Keratinocyte (primary cell): ENCODE measurements around the gene SINHCAF. TPM values are rescaled to one million over a fixed set of nuclear protein-coding genes. Genes with fewer than 3 reads are reported as not detected.
A peak's percentile ranks its signal among the peaks of the same experiment; 100 is the strongest.
"Not testable (repeated sequence)": the region's sequence is repeated elsewhere in the genome, so short reads cannot be mapped to it uniquely, and the experiment has no call there.

Source experiments
- DNase-seq: peaks from one replicate; pipeline ENCODE4 v3.0.0-alpha.2; 2011; ENCODE audit warnings: low read depth, missing footprints, low spot score
- FAIRE-seq: peaks from 2 replicates; lab custom pipeline; 2011; peaks lifted over from hg19 to GRCh38; lab: Jason Lieb, UNC
- H2AFZ ChIP-seq: 2 replicates; pipeline ENCODE4 v1.6.0; 2012; ENCODE audit warnings: low read length, control low read depth, inconsistent platforms; ENCODE audit not compliant: control insufficient read depth
- H3K27ac ChIP-seq: 2 replicates; pipeline ENCODE4 v1.5.1; 2011; ENCODE audit warnings: low read length; ENCODE audit not compliant: control insufficient read depth, insufficient read depth
- H3K27me3 ChIP-seq: 3 replicates; pipeline ENCODE4 v1.6.0; 2011; ENCODE audit warnings: low read length; ENCODE audit not compliant: control insufficient read depth, insufficient read depth; ENCODE audit errors: extremely low read depth
- H3K36me3 ChIP-seq, 2 experiments: 2 replicates in 1 of 2; 3 replicates in 1 of 2; pipeline ENCODE4 v1.5.1; 2011; ENCODE audit warnings: low read length in 2 of 2, mild to moderate bottlenecking in 1 of 2; ENCODE audit not compliant: control insufficient read depth in 2 of 2, insufficient read depth in 2 of 2; ENCODE audit errors: extremely low read depth in 1 of 2
- H3K4me1 ChIP-seq: 3 replicates; pipeline ENCODE4 v1.5.1; 2011; ENCODE audit warnings: low read length; ENCODE audit not compliant: control insufficient read depth, insufficient read depth; ENCODE audit errors: extremely low read depth
- H3K4me2 ChIP-seq: 3 replicates; pipeline ENCODE4 v1.6.0; 2011; ENCODE audit warnings: low read depth, low read length; ENCODE audit not compliant: control insufficient read depth, insufficient read depth; ENCODE audit errors: extremely low read depth
- H3K4me3 ChIP-seq, 3 experiments: fragments of 200-600 bp in 1 of 3; sonication (generic) in 1 of 3; 2 replicates in 2 of 3; 3 replicates in 1 of 3; pipeline ENCODE4 v1.5.1; 2011 to 2016; ENCODE audit warnings: low read length in 3 of 3, mild to moderate bottlenecking in 3 of 3, control low read depth in 2 of 3, inconsistent platforms in 1 of 3, low read depth in 1 of 3, mixed read lengths in 1 of 3, mixed run types in 1 of 3, moderate library complexity in 1 of 3; ENCODE audit not compliant: control insufficient read depth in 2 of 3, insufficient read depth in 2 of 3; ENCODE audit errors: extremely low read depth in 1 of 3
- H3K79me2 ChIP-seq: 2 replicates; pipeline ENCODE4 v1.6.0; 2012; ENCODE audit warnings: low read length; ENCODE audit not compliant: control insufficient read depth, insufficient read depth
- H3K9ac ChIP-seq: 3 replicates; pipeline ENCODE4 v1.6.0; 2011; ENCODE audit warnings: low read length; ENCODE audit not compliant: control insufficient read depth, insufficient read depth; ENCODE audit errors: extremely low read depth
- H3K9me1 ChIP-seq: 3 replicates; pipeline ENCODE4 v1.6.0; 2011; ENCODE audit warnings: low read length; ENCODE audit not compliant: control insufficient read depth, insufficient read depth; ENCODE audit errors: extremely low read depth
- H3K9me3 ChIP-seq: 2 replicates; pipeline ENCODE4 v1.5.1; 2012; ENCODE audit warnings: low read depth, low read length; ENCODE audit not compliant: control insufficient read depth
- H4K20me1 ChIP-seq: 3 replicates; pipeline ENCODE4 v1.6.0; 2011; ENCODE audit warnings: low read length; ENCODE audit not compliant: control insufficient read depth, insufficient read depth; ENCODE audit errors: extremely low read depth
- CTCF ChIP-seq, 3 experiments: IDR thresholded peaks in 1 of 3; conservative IDR thresholded peaks in 1 of 3; optimal IDR thresholded peaks in 1 of 3; 2 replicates in 2 of 3; 3 replicates in 1 of 3; pipeline versions ENCODE3 to v1.5.1; 2011; ENCODE audit warnings: low read length in 3 of 3, mild to moderate bottlenecking in 3 of 3, moderate library complexity in 2 of 3, control low read depth in 1 of 3, inconsistent platforms in 1 of 3; ENCODE audit not compliant: insufficient read depth in 2 of 3; ENCODE audit errors: extremely low read depth in 1 of 3
- EZH2 ChIP-seq: IDR thresholded peaks from one replicate; pipeline ENCODE4 v1.6.1; 2012; ENCODE audit warnings: inconsistent platforms, mild to moderate bottlenecking, low read length, moderate library complexity
- dilution Hi-C: fragments of 300-500 bp; cut with MboI; formaldehyde crosslinking; loops from one replicate; pipeline ENCODE4 v1.7.0; 2020; ENCODE audit warnings: low sequenced_read_pairs; ENCODE audit not compliant: extremely low pct_ligation_motif_present
- polyA plus RNA-seq, 5 experiments: library from polyadenylated mRNA; depleted of rRNA in 3 of 5; stranded (reverse) in 3 of 5; stranded (forward) in 1 of 5; unstranded in 1 of 5; fragments of >200 nt; gene quantifications; 1 replicate in 1 of 5; 2 replicates in 3 of 5; 3 replicates in 1 of 5; pipeline versions ENCODE4 v1.2.1 to v1.2.3, GENCODE V29; 2011 to 2012; ENCODE audit warnings: missing spikeins in 2 of 5, low read depth in 1 of 5, low replicate concordance in 1 of 5

SINHCAF gene
- polyA plus RNA-seq, 1 donor (not counting 4 experiments of a cell fraction or from before 2014, with no cell fraction given): 57.4 TPM

DNA sequence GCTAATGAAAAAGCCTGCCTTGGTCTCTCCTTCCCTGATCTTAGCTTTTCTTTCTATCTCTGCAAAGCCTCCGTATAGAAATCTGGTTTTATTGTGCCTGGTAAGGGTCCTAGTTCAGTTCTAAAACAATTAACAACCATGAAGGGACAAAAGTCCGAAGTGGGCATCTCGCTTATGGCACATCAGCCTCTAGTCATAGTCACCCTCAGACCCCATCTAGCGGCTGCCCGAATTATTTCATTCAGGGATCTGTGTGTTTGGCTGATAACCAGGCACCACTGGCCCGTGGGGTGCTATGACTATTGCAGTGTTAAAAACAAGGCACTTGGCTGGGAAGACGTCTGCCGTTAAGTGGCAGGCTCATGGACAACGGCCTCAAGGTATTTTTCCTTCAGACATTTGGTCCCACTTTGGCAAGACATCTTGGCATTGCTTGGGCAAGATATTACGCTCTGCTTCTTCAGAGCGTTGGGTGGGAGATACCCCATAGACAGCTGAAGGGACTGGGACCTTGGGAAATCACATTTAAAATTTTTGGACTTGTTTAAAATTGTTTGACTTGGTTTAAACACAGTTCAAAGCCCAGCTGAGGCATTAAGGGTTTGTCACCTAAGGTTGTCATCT is 87.1 kb downstream of the SINHCAF start:
- Histone ChIP-seq H3K79me2 (no peaks in the 10 kb centered on the region), H3K4me2 (peak overlapping the region; percentile 33), H3K4me1 (no peaks in the 10 kb centered on the region), H3K9me1 (no peaks in the 10 kb centered on the region), H3K27me3 (peaks cover 29% of the 10 kb centered on the region), H3K36me3 (no peaks in the 10 kb centered on the region), H3K4me3 (no peak overlapping the region), H2AFZ (no peak overlapping the region), H3K27ac (no peak overlapping the region), H4K20me1 (no peaks in the 10 kb centered on the region), H3K9ac (no peak overlapping the region), H3K9me3 (no peaks in the 10 kb centered on the region)
- DNase-seq: no peak
- no peak for FAIRE-seq
- no peak for TF ChIP-seq EZH2
- peak; percentile 74 to 81 (median 74) for TF ChIP-seq CTCF (optimal IDR thresholded peaks at IDR 0.05 in 1 of 3, IDR thresholded peaks at IDR 0.05 in 1 of 3, conservative IDR thresholded peaks at IDR 0.05 in 1 of 3; ENCODE audit: extremely low read depth in 1 of 3, insufficient read depth in 2 of 3, low read length in 3 of 3)
- dilution Hi-C loops: no loop called here

GRCh38 chr12:31238333-31238732 is 87.6 kb downstream of the SINHCAF start:
- H4K20me1 ChIP-seq, H3K79me2 ChIP-seq, H3K36me3 ChIP-seq, DNase-seq, H3K9ac ChIP-seq, H2AFZ ChIP-seq, FAIRE-seq, H3K9me3 ChIP-seq, H3K9me1 ChIP-seq, H3K4me1 ChIP-seq, H3K4me3 ChIP-seq, H3K27ac ChIP-seq, dilution Hi-C loops: not testable (repeated sequence)
- Histone ChIP-seq H3K4me2 (peak overlapping the region; percentile 33), H3K27me3 (peaks cover 33% of the 10 kb centered on the region)
